Astrocyte (in vitro differentiated cells and primary cell): Measurements from ENCODE around the gene MDFIC. TPM values are rescaled to one million over a fixed set of nuclear protein-coding genes. Genes with fewer than 3 reads are reported as not detected.

Source experiments
- DNase-seq: peaks from one replicate; pipeline ENCODE4 v3.0.0-alpha.2; 2010; ENCODE audit warnings: low read depth
- FAIRE-seq: peaks from 2 replicates; lab custom pipeline; 2011; peaks lifted over from hg19 to GRCh38; lab: Jason Lieb, UNC
- H2AFZ ChIP-seq: 2 replicates; pipeline ENCODE4 v1.6.0; 2012; ENCODE audit warnings: low read depth, low read length, inconsistent platforms
- H3K27ac ChIP-seq: 2 replicates; pipeline ENCODE4 v1.5.1; 2011; ENCODE audit warnings: low read depth, low read length, inconsistent platforms
- H3K27me3 ChIP-seq: 2 replicates; pipeline ENCODE4 v1.6.0; 2011; ENCODE audit warnings: low read length, inconsistent platforms; ENCODE audit not compliant: insufficient read depth
- H3K36me3 ChIP-seq: 2 replicates; pipeline ENCODE4 v1.5.1; 2011; ENCODE audit warnings: low read length, inconsistent platforms; ENCODE audit not compliant: insufficient read depth
- H3K4me1 ChIP-seq: 2 replicates; pipeline ENCODE4 v1.5.1; 2011; ENCODE audit warnings: low read length, inconsistent platforms; ENCODE audit not compliant: insufficient read depth
- H3K4me2 ChIP-seq: 2 replicates; pipeline ENCODE4 v1.6.0; 2012; ENCODE audit warnings: low read length, inconsistent platforms
- H3K4me3 ChIP-seq: 2 replicates; pipeline ENCODE4 v1.5.1; 2011; ENCODE audit warnings: low read depth, mild to moderate bottlenecking, low read length, inconsistent platforms; ENCODE audit not compliant: insufficient read depth
- H3K79me2 ChIP-seq: 2 replicates; pipeline ENCODE4 v1.6.0; 2012; ENCODE audit warnings: mild to moderate bottlenecking, low read length, inconsistent platforms; ENCODE audit not compliant: insufficient read depth
- H3K9ac ChIP-seq: 2 replicates; pipeline ENCODE4 v1.6.0; 2012; ENCODE audit warnings: mild to moderate bottlenecking, low read length, inconsistent platforms
- H3K9me3 ChIP-seq: 2 replicates; pipeline ENCODE4 v1.5.1; 2012; ENCODE audit warnings: low read depth, mild to moderate bottlenecking, low read length, inconsistent platforms; ENCODE audit not compliant: insufficient read depth
- H4K20me1 ChIP-seq: 2 replicates; pipeline ENCODE4 v1.6.0; 2012; ENCODE audit warnings: low read length, inconsistent platforms; ENCODE audit not compliant: insufficient read depth
- H3K27ac Mint-ChIP-seq: one replicate; pipeline ENCODE4 v1.8.0; 2021; ENCODE audit warnings: mild to moderate bottlenecking, mixed read lengths; ENCODE audit not compliant: unreplicated experiment
- H3K27me3 Mint-ChIP-seq: one replicate; pipeline ENCODE4 v1.8.0; 2021; ENCODE audit warnings: low read depth, mixed read lengths; ENCODE audit not compliant: unreplicated experiment
- H3K36me3 Mint-ChIP-seq: one replicate; pipeline ENCODE4 v1.8.0; 2021; ENCODE audit warnings: low read depth, mixed read lengths; ENCODE audit not compliant: unreplicated experiment
- H3K4me1 Mint-ChIP-seq: one replicate; pipeline ENCODE4 v1.8.0; 2021; ENCODE audit warnings: low read depth, mixed read lengths; ENCODE audit not compliant: unreplicated experiment
- H3K4me3 Mint-ChIP-seq: one replicate; pipeline ENCODE4 v1.8.0; 2021; ENCODE audit warnings: mild to moderate bottlenecking, moderate library complexity, mixed read lengths; ENCODE audit not compliant: unreplicated experiment
- H3K9me3 Mint-ChIP-seq: one replicate; pipeline ENCODE4 v1.8.0; 2021; ENCODE audit warnings: mild to moderate bottlenecking, mixed read lengths; ENCODE audit not compliant: unreplicated experiment
- EZH2 ChIP-seq: IDR thresholded peaks from 2 replicates; pipeline ENCODE4 v1.6.1; 2012; ENCODE audit warnings: mild to moderate bottlenecking, low read length, inconsistent platforms; ENCODE audit not compliant: insufficient read depth
- total RNA-seq: library from RNA; stranded (reverse); gene quantifications from 2 replicates; pipeline ENCODE4 v1.2.1, GENCODE V29; 2021
- TF ChIP-seq, protein P1 (sequence below): IDR thresholded peaks from 2 replicates; pipeline ENCODE4 v1.5.1; 2011; ENCODE audit warnings: low read depth, mild to moderate bottlenecking, inconsistent platforms, low read length, moderate library complexity; ENCODE audit not compliant: insufficient read depth

MDFIC gene
- total RNA-seq, 1 donor from 2014 or later: 20.3 TPM

DNA sequence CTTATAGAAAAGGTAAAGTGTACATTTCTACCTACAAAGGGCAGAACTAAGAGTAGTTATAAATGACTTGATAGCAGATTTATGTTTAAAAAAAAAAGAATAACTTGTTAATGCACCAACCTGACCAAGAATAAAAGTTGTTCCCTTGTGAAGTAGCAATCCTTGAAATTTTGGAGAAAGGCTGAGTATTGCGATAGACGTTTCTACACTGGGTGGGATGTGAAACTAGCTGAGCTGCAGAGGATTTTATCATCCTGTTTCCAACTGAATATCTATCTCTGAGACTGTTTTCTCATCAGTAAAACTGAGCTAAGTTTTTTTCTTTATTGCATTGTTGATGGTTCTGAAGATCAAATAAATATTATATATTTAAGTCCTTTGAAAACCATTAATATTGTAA, 14.6 kb downstream of the MDFIC start:
- Histone ChIP-seq H3K4me2 (no peak overlapping the region), H2AFZ (no peak overlapping the region), H3K4me3 (no peak overlapping the region), H3K27ac (no peak overlapping the region), H4K20me1 (no peaks in the 10 kb centered on the region), H3K4me1 (peaks cover 6% of the 10 kb centered on the region), H3K27me3 (no peaks in the 10 kb centered on the region), H3K9ac (no peak overlapping the region), H3K9me3 (no peaks in the 10 kb centered on the region), H3K79me2 (peaks cover 74% of the 10 kb centered on the region), H3K36me3 (no peaks in the 10 kb centered on the region)
- Mint-ChIP-seq H3K4me3 (no peak overlapping the region), H3K27ac (no peak overlapping the region), H3K36me3 (no peaks in the 10 kb centered on the region), H3K27me3 (no peaks in the 10 kb centered on the region), H3K9me3 (no peaks in the 10 kb centered on the region), H3K4me1 (peaks cover 8% of the 10 kb centered on the region)
- no peak for DNase-seq
- TF ChIP-seq, protein P1, sequence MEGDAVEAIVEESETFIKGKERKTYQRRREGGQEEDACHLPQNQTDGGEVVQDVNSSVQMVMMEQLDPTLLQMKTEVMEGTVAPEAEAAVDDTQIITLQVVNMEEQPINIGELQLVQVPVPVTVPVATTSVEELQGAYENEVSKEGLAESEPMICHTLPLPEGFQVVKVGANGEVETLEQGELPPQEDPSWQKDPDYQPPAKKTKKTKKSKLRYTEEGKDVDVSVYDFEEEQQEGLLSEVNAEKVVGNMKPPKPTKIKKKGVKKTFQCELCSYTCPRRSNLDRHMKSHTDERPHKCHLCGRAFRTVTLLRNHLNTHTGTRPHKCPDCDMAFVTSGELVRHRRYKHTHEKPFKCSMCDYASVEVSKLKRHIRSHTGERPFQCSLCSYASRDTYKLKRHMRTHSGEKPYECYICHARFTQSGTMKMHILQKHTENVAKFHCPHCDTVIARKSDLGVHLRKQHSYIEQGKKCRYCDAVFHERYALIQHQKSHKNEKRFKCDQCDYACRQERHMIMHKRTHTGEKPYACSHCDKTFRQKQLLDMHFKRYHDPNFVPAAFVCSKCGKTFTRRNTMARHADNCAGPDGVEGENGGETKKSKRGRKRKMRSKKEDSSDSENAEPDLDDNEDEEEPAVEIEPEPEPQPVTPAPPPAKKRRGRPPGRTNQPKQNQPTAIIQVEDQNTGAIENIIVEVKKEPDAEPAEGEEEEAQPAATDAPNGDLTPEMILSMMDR: no peak
- no peak for TF ChIP-seq EZH2
- FAIRE-seq: no peak

DNA sequence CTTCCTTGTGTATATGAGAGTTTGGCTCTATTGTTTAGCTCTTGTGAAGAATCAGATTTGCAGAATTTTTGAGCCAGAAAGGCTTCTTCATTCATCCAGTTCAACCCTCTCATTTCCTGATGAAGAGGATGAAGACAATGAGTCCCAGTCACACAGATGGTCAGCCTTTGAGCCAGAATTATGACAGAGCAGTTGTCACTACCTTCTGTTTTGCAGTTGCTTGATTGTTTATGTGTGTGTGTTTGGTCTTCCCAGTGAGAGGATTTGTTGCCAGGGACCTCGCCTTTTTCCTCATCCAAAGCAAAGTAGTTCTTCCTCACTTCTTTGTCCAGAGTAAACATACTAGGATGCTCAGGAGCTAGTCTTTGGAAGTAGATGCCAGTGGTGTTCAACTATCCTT, 15.6 kb downstream of the MDFIC start:
- Mint-ChIP-seq H3K4me3 (no peak overlapping the region), H3K27me3 (no peaks in the 10 kb centered on the region), H3K27ac (no peak overlapping the region), H3K9me3 (no peaks in the 10 kb centered on the region), H3K4me1 (peaks cover under 1% of the 10 kb centered on the region), H3K36me3 (no peaks in the 10 kb centered on the region)
- no peak for DNase-seq
- Histone ChIP-seq H3K27me3 (no peaks in the 10 kb centered on the region), H2AFZ (no peak overlapping the region), H3K9ac (no peak overlapping the region), H4K20me1 (no peaks in the 10 kb centered on the region), H3K79me2 (peaks cover 69% of the 10 kb centered on the region), H3K27ac (no peak overlapping the region), H3K9me3 (no peaks in the 10 kb centered on the region), H3K4me1 (peaks cover 4% of the 10 kb centered on the region), H3K36me3 (no peaks in the 10 kb centered on the region), H3K4me2 (no peak overlapping the region), H3K4me3 (no peak overlapping the region)
- no peak for TF ChIP-seq EZH2
- TF ChIP-seq, protein P1: no peak
- FAIRE-seq: no peak

DNA sequence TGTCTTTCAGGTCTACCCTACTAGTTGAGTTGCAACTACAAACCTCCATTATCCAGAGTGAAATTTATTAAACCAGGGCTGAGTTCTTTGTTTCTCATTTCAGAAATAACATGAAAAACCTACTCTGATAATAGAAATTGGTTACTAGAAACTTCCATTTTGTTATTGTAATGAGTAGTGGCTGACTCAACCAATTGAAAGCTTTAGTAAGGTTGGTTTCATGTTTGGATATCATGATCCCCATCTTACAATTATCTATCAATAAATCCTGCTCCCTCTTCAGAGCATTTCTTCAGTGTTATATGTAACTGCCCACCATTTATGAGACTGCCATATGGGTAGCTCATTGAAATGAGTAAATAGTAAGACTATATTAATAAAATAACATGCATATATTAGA, 16.9 kb downstream of the MDFIC start:
- Mint-ChIP-seq H3K4me1 (no peaks in the 10 kb centered on the region), H3K9me3 (no peaks in the 10 kb centered on the region), H3K27ac (no peak overlapping the region), H3K27me3 (no peaks in the 10 kb centered on the region), H3K36me3 (no peaks in the 10 kb centered on the region), H3K4me3 (no peak overlapping the region)
- TF ChIP-seq, protein P1: no peak
- no peak for TF ChIP-seq EZH2
- FAIRE-seq (peak; percentile 60), DNase-seq (no peak)
- Histone ChIP-seq H3K27ac (no peak overlapping the region), H4K20me1 (no peaks in the 10 kb centered on the region), H3K27me3 (no peaks in the 10 kb centered on the region), H3K36me3 (peaks cover 3% of the 10 kb centered on the region), H3K4me2 (no peak overlapping the region), H3K9me3 (no peaks in the 10 kb centered on the region), H3K4me3 (no peak overlapping the region), H3K9ac (no peak overlapping the region), H3K4me1 (peaks cover 7% of the 10 kb centered on the region), H3K79me2 (peaks cover 59% of the 10 kb centered on the region), H2AFZ (no peak overlapping the region)
